Activated T-cell treated with anti-CD3 and anti-CD28 coated beads, Interleukin-2, amount 50 U/mL, for 1 hour (primary cell): ENCODE data around the gene USP19.

Experiments
- DNase-seq: peaks from one replicate; pipeline ENCODE4 v3.0.0-alpha.2; 2020

The USP19 gene

GRCh38 chr3:49100046-49100615, 20.5 kb downstream of the USP19 start:
- DNase-seq = no peak

- no peak for DNase-seq
Observed at GRCh38 chr3:49098910-49099630, 21.6 kb downstream of the USP19 start.

GRCh38 chr3:49098429-49098828, 22.2 kb downstream of the USP19 start:
- DNase-seq = no peak

DNA sequence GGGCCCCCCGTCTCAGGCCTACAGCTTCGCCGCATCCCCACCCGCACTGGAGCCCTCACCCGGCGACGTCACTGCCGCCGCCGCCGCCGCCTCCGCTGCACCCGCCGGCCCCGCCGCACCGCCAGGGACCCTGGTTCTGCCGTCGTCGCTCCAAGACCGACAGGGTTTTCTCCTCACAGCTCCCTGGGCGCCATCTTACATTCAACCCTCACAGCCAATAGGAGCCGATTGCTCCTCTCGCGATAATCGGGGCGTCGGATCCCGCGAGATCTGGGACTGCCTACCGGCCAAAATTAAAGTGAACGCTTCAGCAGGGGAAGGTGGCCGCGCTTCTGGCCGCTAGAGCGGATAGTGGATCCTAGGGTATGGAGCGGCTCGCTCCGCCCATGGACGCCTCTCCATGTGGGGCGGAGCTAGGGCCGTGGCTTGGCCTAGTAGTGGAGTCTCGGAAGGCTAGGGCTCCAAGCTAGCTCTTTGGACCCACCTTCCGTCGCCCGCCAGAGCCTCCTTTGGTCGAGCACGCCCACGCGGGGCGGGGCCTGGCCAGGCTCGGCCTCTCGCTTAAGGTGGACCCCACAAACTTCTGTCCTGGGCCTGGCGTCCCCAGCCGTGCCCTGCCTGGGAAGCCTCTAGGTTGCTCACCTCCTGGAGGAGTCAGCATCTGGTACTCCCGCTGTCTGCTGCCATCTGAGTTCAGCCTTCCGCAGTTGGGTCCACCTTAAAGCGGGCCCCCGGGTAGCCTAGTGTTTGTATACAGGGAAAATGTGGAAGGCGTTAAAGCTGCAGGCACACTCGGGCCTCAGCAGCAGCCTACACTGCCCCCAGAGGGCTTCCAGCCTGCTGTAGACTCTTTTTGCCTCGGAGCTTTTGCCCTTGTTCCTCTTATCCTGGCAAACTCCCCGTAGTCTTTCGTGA, 26.5 kb downstream of the USP19 start, which contains the start of gene QRICH1:
Gene QRICH1 (minus strand): TSS at position 219 of the 915 bp plus-strand sequence. CDS start 17,054 bp downstream, outside the sequence.
- peak; percentile 96 for DNase-seq

- peak; percentile 87 for DNase-seq
Observed at GRCh38 chr3:49092938-49093852, 27.4 kb downstream of the USP19 start.

- no peak for DNase-seq
Observed at GRCh38 chr3:49081429-49081828, 39.2 kb downstream of the USP19 start.

DNA sequence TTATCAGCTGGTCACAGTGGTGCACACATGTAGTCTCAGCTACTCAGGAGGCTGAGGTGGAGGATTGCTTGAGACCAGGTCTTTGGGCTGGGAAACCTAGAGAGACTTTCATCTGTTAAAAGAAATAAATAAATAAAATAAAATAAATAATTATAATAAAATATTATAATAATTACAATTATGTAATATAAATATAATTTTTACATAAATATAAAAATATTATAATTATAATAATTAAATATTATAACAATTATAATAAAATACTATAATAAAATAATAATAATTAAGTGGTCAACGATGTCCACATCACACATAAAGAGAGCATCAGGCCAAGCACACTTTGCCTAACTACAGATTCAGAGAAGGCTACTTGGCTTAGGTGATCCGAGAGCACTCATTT, 41.4 kb downstream of the USP19 start:
- no peak for DNase-seq

GRCh38 chr3:49076646-49077045, 44.0 kb downstream of the USP19 start:
- no peak for DNase-seq

- no peak for DNase-seq
Observed at GRCh38 chr3:49076116-49076515, 44.5 kb downstream of the USP19 start.
